ENCODE measurements around the gene JSRP1.

The JSRP1 gene

DNA sequence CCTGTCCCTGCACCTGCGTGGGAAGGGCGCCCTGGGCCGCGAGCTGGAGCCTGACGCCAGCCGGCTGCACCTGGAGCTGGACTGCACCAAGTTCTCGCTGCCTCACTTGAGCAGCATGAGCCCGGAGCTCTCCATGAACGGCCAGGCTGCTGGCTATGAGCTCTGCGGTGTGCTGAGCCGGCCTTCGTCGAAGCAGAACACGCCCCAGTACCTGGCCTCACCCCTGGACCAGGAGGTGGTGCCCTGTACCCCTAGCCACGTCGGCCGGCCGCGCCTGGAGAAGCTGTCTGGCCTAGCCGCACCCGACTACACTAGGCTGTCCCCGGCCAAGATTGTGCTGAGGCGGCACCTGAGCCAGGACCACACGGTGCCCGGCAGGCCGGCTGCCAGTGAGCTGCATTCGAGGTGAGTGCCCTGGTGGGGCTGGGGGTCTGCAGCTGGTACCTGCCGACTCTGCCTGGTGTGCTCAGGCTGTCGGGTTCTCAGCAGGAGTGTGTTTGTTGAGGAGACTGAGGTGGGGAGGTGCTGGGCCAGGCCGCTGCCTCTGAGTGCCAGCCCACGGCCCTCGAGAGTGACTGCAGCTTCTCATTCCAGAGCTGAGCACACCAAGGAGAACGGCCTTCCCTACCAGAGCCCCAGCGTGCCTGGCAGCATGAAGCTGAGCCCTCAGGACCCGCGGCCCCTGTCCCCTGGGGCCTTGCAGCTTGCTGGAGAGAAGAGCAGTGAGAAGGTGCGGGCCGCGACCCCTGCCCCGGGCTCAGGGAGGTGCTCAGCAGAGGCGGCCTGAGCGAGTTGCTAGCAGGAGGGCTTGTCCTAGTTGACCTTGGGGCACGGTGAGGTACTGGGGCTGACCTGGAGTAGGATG lies 39.6 kb downstream of the JSRP1 start:
- DNase-seq, result no peak

DNA sequence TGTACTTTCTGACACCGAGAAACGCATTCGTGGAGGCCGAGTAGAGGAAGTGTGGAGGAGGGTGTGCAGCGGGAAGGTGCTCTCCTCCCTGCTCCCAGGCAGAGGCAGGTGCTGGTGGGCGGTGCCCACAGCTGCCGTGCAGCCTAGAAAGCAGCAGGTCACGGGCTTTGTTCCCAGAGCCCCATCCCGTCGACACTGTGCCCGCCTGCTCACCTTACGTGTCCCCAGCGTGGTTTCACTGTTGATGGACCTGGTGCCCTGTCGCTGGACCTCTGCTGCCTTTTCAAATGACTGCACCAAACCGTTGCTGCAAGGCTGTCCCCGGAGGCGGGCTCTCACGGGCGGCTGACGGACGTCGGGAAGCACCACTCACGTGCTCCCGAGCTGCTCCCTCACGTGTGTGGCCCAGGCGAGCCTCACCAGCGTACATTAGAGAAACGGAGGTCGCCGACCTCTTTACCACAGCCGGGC lies 40.9 kb downstream of the JSRP1 start:
- no peak for DNase-seq

DNA sequence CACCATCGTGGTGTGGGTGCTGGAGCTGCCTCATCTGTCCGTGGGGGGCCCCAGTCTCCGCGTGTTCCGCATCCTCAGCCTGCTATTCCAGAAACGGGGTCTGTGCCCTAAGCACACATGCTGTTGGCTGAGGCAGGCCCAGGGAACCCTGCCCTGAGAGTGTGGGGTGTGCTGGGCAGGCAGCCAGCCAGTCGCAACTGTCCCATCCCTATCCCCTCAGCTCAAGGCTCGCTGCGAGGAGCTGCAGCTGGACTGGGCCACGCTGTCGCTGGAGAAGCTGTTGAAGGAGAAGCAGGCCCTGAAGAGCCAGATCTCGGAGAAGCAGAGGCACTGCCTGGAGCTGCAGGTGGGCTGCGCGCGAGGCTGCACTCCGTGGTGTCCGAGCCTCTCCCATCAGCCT lies 42.0 kb downstream of the JSRP1 start:
- no peak for DNase-seq

- DNase-seq, result no peak
Measured at GRCh38 chr19:2213799-2214198, 42.4 kb downstream of the JSRP1 start.

DNA sequence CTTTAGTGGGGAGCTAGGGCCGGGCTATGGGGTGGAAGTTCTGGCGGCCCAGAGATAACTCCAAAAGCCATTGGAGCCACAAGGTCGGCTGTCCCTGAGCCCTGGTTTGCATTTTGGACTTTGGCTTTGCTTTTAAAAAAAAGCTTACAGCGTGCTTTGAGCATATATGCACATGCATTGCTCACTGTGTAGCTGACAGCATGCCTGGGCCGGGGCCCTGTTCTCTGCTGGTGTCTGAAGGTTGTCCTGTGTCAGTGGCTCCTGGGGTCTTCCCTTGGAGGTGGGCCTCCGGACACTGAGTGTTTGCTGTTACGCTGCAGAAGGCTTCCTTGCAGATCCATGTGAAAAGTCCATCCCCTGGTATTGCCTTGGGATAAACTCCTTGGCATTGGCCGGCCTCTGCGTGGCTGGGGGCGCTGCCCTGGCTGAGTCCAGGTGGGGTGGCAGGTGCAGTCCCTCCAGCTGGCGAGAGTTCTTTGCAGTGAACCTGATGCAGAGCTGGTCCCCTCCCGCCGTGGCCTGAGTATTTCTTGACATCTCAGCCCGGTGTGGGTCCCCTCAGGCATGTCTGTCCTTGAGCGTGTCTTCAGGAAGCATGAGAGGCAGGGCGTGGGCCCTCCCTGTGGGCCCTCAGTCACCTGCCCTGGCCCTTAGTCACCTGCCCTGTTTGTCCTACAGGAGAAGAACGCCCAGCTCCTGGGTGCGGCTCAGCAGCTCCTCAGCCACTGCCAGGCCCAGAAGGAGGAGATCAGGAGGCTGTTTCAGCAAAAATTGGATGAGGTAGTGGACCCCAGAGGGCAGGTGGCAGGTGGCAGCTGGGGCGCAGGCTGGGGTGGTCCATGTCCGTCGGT lies 43.1 kb downstream of the JSRP1 start:
- no peak for DNase-seq

- DNase-seq, result no peak
Measured at GRCh38 chr19:2210987-2211740, 45.1 kb downstream of the JSRP1 start.

- DNase-seq, result no peak
Measured at GRCh38 chr19:2210206-2210605, 46.0 kb downstream of the JSRP1 start.

GRCh38 chr19:2209408-2209807 lies 46.8 kb downstream of the JSRP1 start:
- no peak for DNase-seq

DNA sequence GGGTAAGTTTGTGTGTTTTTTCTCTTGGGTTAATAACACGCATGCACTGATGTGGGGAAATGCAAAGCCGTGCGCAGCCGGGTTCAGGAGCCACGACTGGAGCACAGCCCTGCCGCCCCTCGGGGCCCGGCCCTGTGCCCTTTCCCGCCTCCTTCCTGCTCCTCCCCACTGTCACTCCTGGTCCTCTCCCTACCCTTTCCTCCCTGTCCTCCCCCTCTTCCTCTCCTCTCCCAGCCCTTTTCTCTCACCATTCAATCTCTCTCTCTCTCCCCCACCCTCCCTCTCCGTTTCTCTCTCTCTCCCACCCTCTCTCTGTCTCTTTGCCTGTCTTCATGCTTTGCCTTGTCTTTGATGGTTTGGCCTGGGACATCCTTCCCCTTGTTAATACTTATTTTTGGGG lies 47.2 kb downstream of the JSRP1 start:
- no peak for DNase-seq

- DNase-seq, result no peak
Measured at GRCh38 chr19:2207991-2208860, 48.0 kb downstream of the JSRP1 start.

DNA sequence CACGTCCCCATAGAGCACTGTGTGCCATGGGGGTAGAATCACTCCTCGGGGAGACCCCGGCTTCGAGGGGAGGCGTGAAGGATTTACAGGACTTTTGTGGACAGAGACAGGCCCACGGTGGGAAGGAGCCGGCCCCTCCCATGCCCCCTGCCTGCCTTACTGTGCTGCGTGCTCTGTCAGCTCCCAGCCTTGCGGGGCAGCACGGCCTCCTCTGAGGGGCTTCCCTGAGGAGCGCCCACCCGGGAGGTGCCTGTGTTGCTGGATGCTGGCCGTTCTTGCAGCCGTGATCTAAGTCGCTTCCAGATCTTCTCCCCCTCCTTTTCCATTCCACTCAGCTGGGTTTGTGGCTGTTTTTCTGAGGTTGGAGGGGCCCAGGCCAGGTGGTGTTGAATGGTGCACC lies 49.2 kb downstream of the JSRP1 start:
- no peak for DNase-seq

- no peak for DNase-seq
Measured at GRCh38 chr19:2202366-2202765, 53.9 kb downstream of the JSRP1 start.
